GM21717 (cell line): ENCODE measurements around the gene NDUFAF8.

ENCODE experiments used
- ATAC-seq: cut with Tn5 transposase; IDR thresholded peaks from one replicate; pipeline ENCODE4 v1.9.1; 2021; ENCODE audit warnings: mild to moderate bottlenecking, moderate library complexity; ENCODE audit not compliant: unreplicated experiment

The NDUFAF8 gene

GRCh38 chr17:81288715-81289114 lies 49.6 kb downstream of the NDUFAF8 start:
- no peak for ATAC-seq

GRCh38 chr17:81289627-81290026 lies 50.5 kb downstream of the NDUFAF8 start:
- ATAC-seq = no peak

- no peak for ATAC-seq
Measured at GRCh38 chr17:81290230-81290629, 51.1 kb downstream of the NDUFAF8 start.
